GM21825 (cell line): ENCODE measurements around the gene C4orf50.
"Not testable (repeated sequence)": the region's sequence is repeated elsewhere in the genome, so short reads cannot be mapped to it uniquely, and the experiment has no call there.

ENCODE experiments used
- ATAC-seq: cut with Tn5 transposase; IDR thresholded peaks from one replicate; pipeline ENCODE4 v1.9.1; 2021; ENCODE audit warnings: mild to moderate bottlenecking, moderate library complexity; ENCODE audit not compliant: unreplicated experiment

Gene C4orf50

DNA sequence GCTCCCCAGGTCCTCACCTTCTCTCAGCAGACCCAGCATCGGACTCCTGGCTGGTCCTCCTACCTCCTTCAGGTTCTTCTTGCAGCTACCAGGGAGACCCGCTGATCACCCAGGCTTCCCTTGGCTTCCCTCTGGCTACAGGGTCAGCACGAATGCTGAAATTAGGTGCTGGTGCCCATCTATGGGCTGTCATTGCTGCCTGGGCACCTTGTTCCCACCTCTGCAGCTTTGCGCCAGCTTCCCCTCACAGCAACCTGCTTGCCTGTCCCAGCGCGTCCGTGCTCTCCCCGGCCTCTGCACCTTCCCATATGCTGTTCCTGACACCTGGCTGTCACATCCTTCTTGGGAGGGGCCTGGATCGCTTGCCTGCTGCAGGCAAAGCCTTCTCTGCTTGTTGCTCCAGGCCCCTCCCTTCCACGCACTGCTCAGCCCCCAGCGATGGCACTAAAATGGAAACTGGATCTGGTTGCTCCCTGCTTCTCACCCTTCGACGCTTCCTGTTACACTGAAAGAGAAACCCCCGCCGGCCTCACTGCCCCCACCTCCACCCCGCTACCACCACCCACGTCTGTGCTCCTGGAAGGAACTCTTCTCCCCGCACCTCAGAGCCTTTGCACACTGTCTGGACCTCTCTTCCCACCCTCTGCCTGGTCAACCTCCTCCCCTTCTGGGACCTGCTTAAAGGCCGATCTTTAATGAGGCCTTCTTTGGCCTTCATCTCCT, 22.2 kb downstream of the C4orf50 start:
- ATAC-seq: no peak

GRCh38 chr4:5993876-5994811, 24.1 kb downstream of the C4orf50 start:
- no peak for ATAC-seq

GRCh38 chr4:5993346-5993745, 24.9 kb downstream of the C4orf50 start:
- ATAC-seq: not testable (repeated sequence)

GRCh38 chr4:5992828-5993321, 25.4 kb downstream of the C4orf50 start:
- ATAC-seq: no peak

DNA sequence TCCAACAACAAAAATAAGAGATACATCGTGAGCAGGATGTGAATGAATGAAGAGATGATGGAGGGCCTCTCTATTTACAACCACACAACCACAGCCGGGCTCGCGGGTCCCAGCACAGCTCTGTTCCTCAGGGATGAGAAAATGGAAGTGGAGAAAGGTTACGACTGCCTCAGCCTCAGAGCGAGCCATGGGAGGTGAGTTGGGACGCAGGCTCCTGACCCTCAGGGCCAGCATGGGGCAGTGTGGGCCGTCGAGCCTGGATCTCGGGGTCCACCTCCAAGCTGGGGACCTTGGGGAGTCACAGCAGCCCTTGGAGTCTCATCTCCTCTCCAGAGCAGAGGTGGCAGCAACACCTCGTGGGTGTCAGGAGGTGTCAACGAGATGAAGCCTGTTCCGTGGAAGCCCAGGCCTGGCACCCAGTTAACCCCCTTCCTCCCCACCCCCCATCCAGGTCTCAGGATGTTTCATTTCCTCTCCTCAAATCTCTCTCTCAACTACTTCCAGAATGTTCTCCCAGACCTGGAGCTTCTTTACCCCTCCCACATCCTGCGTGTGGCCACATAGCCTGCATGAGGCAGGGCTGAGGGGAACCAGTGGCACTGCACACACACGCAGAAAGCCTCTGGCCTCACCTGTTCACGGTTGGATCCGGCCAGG, 25.9 kb downstream of the C4orf50 start:
- ATAC-seq: no peak

GRCh38 chr4:5991405-5991804, 26.8 kb downstream of the C4orf50 start:
- ATAC-seq: no peak

- no peak for ATAC-seq
Observed at GRCh38 chr4:5990446-5991160, 27.6 kb downstream of the C4orf50 start.

DNA sequence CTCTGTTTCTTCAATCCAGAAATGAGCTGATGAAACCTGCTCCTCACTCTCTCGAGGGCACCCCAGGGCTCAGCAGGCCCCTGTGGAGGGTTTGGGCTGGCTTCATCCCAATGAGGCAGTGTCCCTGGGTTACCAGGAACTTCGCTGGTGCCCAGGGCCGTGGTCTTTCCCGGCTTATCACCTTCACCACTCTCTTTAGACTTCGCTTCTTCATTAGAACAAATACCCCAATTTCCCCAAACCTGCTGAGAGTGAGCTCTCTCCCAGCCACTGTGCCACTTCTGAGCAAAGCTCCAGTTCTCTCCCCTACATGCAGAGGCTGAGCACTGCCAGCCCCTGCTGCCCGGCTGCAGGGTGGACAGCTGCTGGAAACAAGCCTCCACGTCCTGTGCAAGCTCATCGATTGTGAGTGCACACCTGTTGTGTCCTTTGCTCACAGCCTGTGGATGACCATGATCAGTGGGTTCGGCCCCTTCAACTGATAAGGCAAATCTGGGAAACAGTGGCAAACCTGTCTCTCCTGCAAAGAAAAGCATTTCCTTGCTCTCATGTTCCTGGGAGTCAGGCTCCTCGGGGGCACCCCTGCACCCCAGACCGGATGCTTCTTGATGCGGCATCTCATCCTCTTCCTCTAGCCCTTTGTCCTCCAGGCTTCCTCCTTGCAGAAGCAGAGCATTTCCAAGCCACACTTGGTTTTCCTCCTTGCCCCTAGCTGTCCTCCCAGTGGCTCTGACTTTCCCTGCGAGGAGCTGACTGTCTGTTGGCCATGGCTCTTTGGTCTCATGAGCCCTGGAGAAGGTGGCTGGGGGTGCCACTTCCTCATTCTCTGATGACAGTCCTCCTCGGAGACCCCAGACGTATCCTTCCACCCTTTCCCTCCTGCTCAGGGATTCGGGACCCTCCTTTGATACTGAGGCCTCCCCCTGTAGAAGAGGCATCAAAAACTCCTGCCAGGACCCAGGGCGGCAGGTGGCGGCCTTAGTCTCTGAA, 28.7 kb downstream of the C4orf50 start:
- no peak for ATAC-seq

DNA sequence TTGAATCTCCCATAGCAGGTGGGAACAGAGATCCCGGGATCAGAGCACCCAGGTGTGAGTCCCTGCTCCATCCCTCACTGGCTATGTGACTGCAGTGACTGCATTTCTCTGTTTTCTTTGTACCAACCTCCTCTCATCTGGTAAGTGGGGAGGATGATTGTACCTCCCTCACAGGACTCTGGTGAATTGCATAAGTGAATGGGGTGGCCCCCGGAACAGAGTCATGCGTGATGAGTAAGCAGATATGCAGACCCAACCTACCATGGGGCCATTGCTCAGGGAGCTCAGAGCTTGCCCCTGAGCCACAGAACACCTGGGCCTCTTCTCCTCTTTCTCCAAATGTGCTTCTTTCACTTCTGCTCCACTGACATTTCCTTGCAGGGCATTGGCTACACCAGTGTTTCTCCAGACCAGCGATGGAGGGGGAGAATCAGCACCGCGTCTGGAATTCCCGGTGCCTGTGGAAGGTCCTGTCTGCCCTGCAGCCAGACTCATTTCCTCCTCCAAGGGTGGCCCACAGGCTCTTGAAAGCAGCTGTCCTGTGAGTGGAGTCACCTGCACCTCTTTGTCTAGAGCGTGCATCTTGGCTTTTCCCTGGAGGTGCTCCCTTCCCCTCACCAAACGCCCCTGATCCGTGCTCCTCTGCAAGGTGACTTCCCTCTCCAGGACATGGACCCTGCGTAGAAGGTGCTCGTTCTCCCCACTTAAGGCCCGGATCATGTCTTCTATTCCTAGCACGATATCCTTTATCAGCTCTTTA, 30.0 kb downstream of the C4orf50 start:
- ATAC-seq: no peak

- no peak for ATAC-seq
Observed at GRCh38 chr4:5984843-5985242, 33.4 kb downstream of the C4orf50 start.

DNA sequence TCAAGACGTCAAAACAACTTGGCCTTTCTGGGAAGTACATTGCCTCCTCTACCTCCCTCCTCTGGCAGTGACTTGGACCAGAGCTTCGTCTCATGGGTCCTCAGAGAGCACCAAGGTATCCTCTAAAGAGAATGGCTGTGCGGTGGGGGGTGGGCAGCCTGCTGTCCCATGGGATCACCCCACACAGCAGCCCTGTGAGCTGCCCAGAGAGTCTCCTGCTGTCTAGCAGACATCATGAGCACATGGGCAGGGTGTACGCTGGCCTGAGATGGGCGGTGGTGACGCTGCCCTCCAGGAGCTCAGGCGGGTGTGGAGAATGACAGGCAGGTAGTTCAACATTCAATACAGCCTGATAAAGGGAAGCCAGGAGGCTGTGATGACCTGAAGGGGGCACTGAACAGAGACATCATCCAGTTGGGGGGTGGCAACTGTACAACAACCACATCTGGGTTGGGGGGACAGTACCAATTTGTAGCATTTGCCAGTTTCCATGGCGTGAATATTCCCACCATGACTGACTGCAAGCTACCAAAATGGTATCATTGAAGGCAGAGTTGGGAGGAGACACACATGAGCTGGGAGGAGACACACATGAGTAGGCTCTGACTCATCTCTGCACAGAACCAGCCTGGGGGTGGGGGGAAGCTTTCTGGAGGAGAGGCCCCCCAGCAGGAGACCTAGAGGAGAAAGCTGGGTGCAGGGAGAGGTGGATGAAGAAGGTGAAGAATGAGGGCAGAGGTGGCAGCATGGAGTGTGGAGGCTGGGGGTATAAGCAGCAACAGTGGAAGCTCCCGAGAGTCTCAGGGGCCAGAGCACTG, 35.9 kb downstream of the C4orf50 start:
- ATAC-seq: no peak

DNA sequence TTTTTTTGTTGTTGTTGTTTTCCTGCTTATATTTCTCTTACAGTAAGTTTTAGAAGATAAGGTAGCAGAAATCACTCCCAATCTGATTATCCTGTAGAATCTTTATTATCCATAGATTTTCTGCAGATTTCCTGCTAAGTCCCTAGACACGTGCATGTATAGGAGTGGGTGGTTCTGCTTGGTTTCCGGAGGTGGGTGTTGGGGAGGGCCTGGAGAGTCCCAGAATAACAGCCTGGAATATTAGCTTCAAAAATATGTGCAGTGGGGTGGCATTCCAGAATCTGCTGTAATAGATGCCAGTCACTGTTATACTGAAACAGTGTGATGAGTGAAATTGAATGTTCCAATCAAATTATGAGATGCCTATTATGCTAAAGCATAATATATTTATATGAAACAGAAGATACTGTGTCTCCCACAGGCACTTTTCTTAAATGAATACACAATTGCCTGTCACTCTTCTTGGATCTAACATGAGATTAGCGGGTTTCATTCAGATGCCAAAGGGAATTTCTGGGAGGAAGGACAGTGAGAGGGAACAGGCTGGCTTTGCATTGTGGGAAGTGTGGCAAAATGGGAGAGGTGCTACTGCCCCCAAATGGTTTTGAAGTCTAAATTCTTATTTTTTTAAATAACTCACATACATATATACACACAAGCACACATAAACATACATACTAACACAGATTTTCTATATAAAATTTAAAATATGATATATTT, 37.6 kb downstream of the C4orf50 start:
- ATAC-seq: no peak

DNA sequence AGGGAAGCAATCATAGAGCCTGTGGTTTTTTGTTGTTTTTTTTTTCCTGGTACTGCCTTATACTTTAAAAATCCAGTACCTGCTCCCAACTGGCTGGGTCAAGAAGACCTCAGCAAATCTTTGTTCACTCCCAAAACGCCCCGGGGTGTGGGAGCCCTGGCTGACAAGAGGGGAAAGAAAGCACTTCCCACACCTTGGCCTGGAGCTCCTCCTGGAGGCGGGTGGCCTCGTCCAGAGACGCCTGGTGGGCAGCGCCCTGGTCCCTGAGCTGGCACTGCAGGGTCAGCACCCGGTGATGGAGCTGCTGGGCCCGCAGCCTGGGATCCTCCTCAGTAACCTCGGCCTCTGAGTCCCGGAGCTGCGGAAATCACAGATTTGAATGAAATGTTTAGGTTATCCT, 38.2 kb downstream of the C4orf50 start:
- ATAC-seq: no peak

DNA sequence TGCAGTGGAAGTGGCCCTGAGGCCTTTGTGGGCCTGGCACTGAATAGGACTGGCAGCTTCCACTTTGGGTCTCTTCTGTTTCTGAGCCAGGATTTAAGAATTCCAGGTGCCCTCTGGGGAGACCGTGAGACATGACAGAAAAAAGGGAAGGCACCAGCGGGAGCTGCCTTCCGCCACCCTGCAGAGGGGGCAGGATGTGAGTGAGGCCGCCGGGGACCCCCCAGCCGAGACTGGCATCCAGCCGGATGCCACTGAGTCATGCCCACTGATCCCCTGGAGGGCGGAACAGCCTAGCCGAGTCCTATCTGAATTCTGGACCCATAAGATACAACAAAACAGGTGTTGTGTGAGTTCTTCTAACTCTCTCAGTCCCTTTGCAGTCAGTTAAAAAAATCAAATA, 41.3 kb downstream of the C4orf50 start:
- ATAC-seq: no peak

GRCh38 chr4:5976431-5976830, 41.8 kb downstream of the C4orf50 start:
- no peak for ATAC-seq

- no peak for ATAC-seq
Observed at GRCh38 chr4:5974321-5974720, 43.9 kb downstream of the C4orf50 start.

DNA sequence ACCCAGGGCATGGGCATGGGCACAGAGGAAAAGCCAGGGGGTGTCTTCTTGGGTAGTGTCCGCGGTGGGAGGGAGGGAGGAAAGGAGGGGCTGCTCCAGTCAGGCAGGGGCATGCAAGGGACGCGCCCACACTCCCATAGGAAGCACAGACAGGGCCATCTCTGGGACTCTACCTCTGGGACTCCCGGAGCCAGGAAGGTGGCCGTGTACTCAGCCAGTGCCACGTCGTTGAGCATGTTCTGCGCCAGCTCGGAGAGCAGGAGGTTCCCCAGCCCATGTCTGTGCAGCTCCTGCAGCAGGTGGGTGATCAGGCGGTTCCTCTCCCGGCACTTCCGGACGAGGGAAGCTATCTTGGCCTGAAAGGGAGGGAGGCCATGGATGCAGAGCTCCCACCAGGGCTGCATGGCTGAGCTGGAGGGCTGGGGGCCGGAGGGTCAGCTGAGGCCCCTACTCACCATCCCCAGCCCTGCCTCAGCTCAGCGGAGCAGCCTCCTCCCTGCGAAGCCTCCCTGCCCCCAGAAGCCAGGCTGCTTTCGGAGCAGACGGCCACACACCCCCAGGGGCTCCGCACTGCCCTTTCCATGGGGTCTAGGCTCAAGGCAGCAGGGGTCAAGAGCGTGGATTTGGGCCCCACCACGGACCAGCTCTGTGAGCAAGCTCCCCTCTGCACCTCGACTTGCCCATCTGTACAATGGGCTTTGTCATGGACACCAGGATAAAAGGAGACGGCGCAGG, 44.6 kb downstream of the C4orf50 start:
- no peak for ATAC-seq
